ENCODE results near the gene ZNF609. TPM values are rescaled to one million over a fixed set of nuclear protein-coding genes. Genes with fewer than 3 reads are reported as not detected.
A peak's percentile ranks its signal among the peaks of the same experiment; 100 is the strongest.

ZNF609 gene
- total RNA-seq, 1 donor from 2014 or later = 75.3 TPM

GRCh38 chr15:64515196-64515595, 54.8 kb downstream of the ZNF609 start:
- H3K4me1 Mint-ChIP-seq (ENCODE audit: low read depth) = peaks cover 24% of the 10 kb centered on the region
- no peaks in the 10 kb centered on the region for H3K27me3 Mint-ChIP-seq
- no peak for TF ChIP-seq CTCF (IDR thresholded peaks at IDR 0.05; ENCODE audit: unreplicated experiment)
- H3K9me3 Mint-ChIP-seq (ENCODE audit: low read depth) = no peaks in the 10 kb centered on the region
- H3K36me3 Mint-ChIP-seq (ENCODE audit: insufficient read depth) = peaks cover 9% of the 10 kb centered on the region
- DNase-seq (ENCODE audit: low spot score, unreplicated experiment) = no peak
- H3K4me3 Mint-ChIP-seq (ENCODE audit: low read depth) = no peak overlapping the region
- peak overlapping the region; percentile 64 for H3K27ac Mint-ChIP-seq

DNA sequence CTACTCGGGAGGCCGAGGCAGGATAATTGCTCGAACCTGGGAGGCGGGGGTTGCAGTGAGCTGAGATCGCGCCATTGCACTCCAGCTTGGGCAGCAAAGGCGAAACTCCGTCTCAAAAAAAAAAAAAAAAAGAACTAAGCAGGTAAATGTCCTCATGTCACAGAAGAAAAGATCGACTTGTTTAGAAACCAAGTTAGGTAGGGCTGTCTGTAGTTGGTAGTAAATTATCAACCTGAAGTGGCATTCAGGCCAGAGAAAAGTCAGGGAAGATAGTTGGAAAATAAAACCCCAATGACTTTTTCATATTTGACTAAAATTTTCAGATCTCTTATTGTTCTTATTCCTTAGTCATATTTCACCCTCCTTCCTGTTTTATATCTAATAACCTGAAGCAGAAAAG, 55.4 kb downstream of the ZNF609 start:
- H3K27ac Mint-ChIP-seq = no peak overlapping the region
- H3K4me3 Mint-ChIP-seq (ENCODE audit: low read depth) = no peak overlapping the region
- H3K27me3 Mint-ChIP-seq = no peaks in the 10 kb centered on the region
- no peaks in the 10 kb centered on the region for H3K9me3 Mint-ChIP-seq (ENCODE audit: low read depth)
- H3K36me3 Mint-ChIP-seq (ENCODE audit: insufficient read depth) = peaks cover 9% of the 10 kb centered on the region
- peaks cover 27% of the 10 kb centered on the region for H3K4me1 Mint-ChIP-seq (ENCODE audit: low read depth)
- TF ChIP-seq CTCF (IDR thresholded peaks at IDR 0.05; ENCODE audit: unreplicated experiment) = no peak
- DNase-seq (ENCODE audit: low spot score, unreplicated experiment) = no peak

DNA sequence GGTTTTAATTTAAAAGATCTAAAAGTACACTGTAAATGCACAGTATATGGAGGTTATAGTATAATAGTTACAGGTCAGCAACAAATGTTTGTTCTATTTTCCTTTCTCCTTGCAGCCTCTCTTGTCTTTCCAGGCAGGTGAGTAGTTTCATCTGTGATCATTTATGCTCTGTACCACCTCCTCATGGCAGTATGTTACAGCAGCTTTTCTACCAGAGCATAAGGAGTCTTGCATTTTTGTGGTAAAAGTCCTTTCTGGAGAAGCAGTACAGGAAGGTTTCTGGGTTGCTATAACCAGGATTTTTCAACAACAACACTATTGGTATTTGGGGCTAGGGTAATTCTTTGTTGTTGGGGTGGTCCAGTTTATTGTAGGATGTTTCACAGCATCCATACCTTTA, 59.5 kb downstream of the ZNF609 start:
- peak; percentile 5 for TF ChIP-seq CTCF (IDR thresholded peaks at IDR 0.05; ENCODE audit: unreplicated experiment)
- Mint-ChIP-seq H3K27me3 (no peaks in the 10 kb centered on the region), H3K4me3 (ENCODE audit: low read depth) (no peak overlapping the region), H3K4me1 (ENCODE audit: low read depth) (peaks cover 45% of the 10 kb centered on the region), H3K9me3 (ENCODE audit: low read depth) (no peaks in the 10 kb centered on the region), H3K36me3 (ENCODE audit: insufficient read depth) (peaks cover 9% of the 10 kb centered on the region), H3K27ac (peak overlapping the region; percentile 22)
- DNase-seq (ENCODE audit: low spot score, unreplicated experiment) = no peak

GRCh38 chr15:64521201-64521600, 60.8 kb downstream of the ZNF609 start:
- DNase-seq (ENCODE audit: low spot score, unreplicated experiment) = no peak
- Mint-ChIP-seq H3K4me1 (ENCODE audit: low read depth) (peaks cover 38% of the 10 kb centered on the region), H3K36me3 (ENCODE audit: insufficient read depth) (peaks cover 9% of the 10 kb centered on the region), H3K9me3 (ENCODE audit: low read depth) (no peaks in the 10 kb centered on the region), H3K4me3 (ENCODE audit: low read depth) (peak overlapping the region; percentile 20), H3K27ac (peak overlapping the region; percentile 93), H3K27me3 (no peaks in the 10 kb centered on the region)
- TF ChIP-seq CTCF (IDR thresholded peaks at IDR 0.05; ENCODE audit: unreplicated experiment) = no peak

- no peak for DNase-seq (ENCODE audit: low spot score, unreplicated experiment)
- peak overlapping the region; percentile 20 for H3K4me3 Mint-ChIP-seq (ENCODE audit: low read depth)
- no peaks in the 10 kb centered on the region for H3K27me3 Mint-ChIP-seq
- H3K36me3 Mint-ChIP-seq (ENCODE audit: insufficient read depth) = peaks cover 7% of the 10 kb centered on the region
- peak overlapping the region; percentile 93 for H3K27ac Mint-ChIP-seq
- TF ChIP-seq CTCF (IDR thresholded peaks at IDR 0.05; ENCODE audit: unreplicated experiment) = no peak
- H3K9me3 Mint-ChIP-seq (ENCODE audit: low read depth) = no peaks in the 10 kb centered on the region
- peaks cover 38% of the 10 kb centered on the region for H3K4me1 Mint-ChIP-seq (ENCODE audit: low read depth)
Measured at GRCh38 chr15:64521726-64522164, 61.4 kb downstream of the ZNF609 start.

All from progenitor cell of endocrine pancreas (in vitro differentiated cells).